Astrocyte of the hippocampus (primary cell): ENCODE measurements around the gene FAM177A1.
"Not testable (repeated sequence)": the region's sequence is repeated elsewhere in the genome, so short reads cannot be mapped to it uniquely, and the experiment has no call there.

Source experiments
- DNase-seq: peaks from one replicate; pipeline ENCODE4 v3.0.0; 2011; ENCODE audit warnings: low read depth, low spot score

FAM177A1 gene, protein sequence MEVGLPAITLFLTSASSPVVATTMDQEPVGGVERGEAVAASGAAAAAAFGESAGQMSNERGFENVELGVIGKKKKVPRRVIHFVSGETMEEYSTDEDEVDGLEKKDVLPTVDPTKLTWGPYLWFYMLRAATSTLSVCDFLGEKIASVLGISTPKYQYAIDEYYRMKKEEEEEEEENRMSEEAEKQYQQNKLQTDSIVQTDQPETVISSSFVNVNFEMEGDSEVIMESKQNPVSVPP

DNA sequence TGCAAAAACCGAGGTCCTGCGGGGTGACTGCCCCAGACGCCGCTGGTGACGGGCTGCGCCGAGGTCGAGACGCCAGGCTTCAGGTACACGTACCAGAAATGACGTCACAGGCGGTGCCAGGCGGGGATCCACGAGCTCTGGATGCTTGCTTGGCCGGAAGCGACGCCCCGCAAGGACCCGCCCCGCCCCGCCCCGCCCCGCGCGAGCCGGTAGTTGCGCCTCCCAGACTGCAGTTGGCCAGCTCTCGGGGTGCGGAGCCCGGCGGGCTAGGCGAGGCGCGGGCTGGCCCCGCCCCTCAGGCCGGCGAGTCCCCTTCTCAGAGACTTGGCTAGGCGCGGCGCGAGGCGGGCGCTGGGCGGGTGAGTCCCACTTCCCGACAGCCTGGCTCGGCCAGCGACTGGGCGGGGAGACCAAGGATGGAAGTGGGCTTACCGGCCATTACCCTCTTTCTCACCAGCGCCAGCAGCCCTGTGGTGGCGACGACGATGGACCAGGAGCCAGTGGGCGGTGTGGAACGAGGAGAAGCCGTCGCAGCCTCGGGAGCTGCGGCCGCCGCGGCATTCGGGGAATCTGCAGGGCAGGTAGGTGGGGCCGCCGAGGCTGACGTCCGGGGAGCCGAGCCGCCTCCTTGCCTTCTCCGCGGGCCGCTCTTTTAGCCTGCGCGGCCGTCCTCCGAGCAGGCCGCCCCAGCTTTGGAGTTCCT is at the start of gene FAM177A1:
FAM177A1 (plus strand) TSS at position 225 of the 703 bp plus-strand sequence; CDS start at position 417, 192 bp downstream.
- peak; percentile 99 for DNase-seq

- DNase-seq, result peak; percentile 17
These were observed 48.3 kb upstream of the FAM177A1 start for GRCh38 chr14:34997762-34998161.

DNA sequence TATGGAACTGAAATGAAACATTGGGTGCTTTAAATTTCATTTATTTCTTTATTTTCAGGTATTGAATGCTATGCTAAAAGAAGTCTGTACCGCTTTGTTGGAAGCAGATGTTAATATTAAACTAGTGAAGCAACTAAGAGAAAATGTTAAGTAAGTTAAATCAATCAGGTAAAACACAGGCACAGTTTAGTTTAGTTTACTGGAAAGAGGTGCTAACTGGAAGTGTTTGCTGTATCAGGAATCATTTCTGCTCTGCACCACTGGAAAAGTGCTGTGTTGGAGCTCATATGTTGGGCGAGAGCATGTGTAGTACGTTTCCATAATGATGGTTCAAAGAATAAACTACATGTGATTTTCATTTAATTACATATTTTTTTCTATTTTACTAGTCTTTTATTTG is 46.6 kb upstream of the FAM177A1 start:
- DNase-seq, result no peak

DNA sequence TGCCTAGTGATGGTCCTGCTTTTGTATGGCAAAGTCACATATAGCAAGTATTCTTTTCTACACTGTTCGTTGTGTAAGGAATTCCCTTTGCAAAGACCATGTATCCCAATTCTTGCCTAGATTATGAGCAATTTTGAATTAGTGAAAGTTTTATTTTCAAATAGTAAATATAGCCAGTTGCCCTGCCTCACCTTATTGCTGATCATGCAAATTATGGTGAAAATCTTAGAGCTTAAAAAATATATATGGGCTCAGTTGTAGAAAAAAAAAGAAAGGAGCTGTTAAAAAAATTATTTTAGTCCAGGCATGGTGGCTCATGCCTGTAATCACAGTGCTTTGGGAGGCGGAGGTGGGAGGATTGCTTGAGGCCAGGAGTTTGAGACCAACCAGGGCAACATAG is 44.5 kb upstream of the FAM177A1 start:
- DNase-seq, result no peak

- no peak for DNase-seq
These were observed 41.2 kb upstream of the FAM177A1 start for GRCh38 chr14:35004839-35005238.

DNA sequence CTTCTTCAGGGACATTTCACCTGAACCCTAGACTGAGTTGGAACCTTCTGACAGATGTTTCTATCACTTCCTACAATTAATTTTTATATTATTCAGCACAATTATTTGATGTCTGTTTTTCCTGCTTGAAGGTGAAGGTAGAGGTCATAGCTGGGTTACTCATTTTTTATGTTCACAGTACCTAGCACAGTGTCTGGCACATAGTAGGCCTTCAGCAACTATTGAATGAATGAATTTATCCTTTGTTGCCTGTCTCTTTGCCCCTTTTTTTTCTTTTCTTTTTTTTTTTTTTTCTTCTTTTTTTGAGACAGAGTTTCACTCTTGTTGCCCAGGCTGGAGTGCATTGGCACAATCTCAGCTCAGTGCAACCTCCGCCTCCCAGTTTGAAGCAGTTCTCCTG is 29.5 kb upstream of the FAM177A1 start:
- no peak for DNase-seq

DNA sequence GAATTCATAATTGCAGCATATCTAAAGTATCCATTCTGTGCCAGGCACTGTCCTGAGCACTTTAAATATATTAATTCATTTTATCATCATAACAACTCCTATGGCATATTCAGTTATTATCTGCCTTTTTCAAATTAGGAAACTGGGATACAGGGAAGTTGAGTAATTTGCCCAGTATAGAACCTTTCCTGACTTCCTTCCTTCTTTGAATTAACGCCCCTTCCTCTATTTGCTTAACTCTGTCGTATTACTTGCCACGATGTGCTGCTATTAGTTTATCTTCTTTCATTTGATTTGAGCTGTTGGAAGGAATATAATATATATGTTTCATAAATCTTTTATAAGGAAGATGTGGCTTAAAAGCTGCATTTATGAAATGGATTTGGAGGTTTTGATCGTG is 25.4 kb upstream of the FAM177A1 start:
- no peak for DNase-seq

DNA sequence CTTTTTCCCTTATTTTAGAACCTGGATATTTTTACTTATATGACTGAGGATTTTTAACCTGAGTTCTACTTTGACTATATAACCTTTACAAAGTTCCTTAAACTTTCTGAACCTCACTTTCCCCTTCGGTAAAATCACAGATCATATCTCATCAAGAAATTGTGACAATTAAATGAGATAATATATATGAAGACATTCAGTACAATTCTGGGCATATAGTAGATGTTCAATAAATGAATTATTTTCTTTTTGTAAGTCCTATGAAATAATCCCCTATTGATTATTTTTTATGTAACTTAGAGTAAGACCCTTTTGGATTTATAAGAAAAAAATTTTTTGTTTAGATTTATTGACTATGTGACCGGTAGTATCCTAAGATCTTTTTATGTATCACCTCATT is 17.6 kb upstream of the FAM177A1 start:
- DNase-seq, result no peak

DNA sequence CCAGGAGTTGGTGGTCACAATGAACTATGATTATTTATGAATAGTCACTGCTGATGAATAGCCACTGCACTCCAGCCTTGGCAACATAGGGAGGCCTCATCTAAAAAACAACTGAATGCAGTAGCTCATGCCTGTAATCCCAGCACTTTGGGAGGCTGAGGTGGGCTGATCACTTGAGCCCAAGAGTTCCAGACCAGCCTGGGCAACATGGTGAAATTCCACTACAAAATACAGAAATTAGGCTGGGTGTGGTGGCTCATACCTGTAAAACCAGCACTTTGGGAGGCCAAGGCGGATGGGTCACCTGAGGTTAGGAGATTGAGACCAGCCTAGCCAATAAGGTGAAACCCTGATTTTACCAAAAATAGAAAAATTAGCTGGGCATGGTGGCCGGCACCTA is 13.5 kb upstream of the FAM177A1 start:
- DNase-seq, result no peak

- no peak for DNase-seq
These were observed 11.6 kb upstream of the FAM177A1 start for GRCh38 chr14:35034440-35034833.

DNA sequence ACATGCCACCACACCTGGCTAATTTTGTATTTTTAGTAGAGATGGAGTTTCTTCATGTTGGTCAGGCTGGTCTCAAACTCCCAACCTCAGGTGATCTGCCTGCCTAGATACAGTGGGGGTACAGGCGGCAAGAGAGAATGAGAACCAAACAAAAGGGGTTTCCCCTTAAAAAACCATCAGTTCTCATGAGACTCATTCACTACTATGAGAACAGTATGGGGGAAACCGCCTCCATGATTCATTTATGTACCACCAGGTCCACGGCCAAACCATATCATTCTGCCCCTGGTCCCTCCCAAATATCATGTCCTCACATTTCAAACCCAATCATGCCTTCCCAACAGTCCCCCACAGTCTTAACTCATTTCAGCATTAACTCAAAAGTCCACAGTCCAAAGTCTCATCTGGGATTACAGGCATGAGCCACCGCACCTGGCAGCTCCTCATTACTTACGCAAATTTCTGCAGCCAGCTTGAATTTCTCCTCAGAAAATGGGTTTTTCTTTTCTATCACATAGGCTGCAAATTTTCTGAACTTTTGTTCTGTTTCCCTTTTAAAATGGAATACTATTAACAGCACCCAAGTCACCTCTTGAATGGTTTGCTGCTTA is 11.0 kb upstream of the FAM177A1 start:
- DNase-seq, result not testable (repeated sequence)

DNA sequence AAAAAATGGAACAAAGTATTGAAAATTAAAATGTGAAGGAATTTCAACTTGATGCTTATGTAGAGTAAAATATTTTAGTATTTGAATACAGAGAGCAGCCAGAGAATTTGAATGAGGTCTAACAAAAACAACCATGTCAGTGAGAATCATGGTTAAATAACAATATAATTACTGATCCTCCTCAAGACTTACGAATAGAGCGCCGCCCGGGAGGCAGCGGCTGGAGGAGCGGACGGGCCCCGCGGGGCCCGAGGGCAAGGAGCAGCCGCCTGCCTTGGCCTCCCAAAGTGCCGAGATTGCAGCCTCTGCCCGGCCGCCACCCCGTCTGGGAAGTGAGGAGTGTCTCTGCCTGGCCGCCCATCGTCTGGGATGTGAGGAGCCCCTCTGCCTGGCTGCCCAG is 7.8 kb upstream of the FAM177A1 start:
- DNase-seq, result not testable (repeated sequence)

GRCh38 chr14:35042632-35043031 is 3.4 kb upstream of the FAM177A1 start:
- no peak for DNase-seq

- no peak for DNase-seq
These were observed 3.0 kb upstream of the FAM177A1 start for GRCh38 chr14:35043046-35043445.

GRCh38 chr14:35044939-35045797 is 904 bp upstream of the FAM177A1 start:
- no peak for DNase-seq

- DNase-seq, result no peak
These were observed 349 bp upstream of the FAM177A1 start for GRCh38 chr14:35045798-35046047.

DNA sequence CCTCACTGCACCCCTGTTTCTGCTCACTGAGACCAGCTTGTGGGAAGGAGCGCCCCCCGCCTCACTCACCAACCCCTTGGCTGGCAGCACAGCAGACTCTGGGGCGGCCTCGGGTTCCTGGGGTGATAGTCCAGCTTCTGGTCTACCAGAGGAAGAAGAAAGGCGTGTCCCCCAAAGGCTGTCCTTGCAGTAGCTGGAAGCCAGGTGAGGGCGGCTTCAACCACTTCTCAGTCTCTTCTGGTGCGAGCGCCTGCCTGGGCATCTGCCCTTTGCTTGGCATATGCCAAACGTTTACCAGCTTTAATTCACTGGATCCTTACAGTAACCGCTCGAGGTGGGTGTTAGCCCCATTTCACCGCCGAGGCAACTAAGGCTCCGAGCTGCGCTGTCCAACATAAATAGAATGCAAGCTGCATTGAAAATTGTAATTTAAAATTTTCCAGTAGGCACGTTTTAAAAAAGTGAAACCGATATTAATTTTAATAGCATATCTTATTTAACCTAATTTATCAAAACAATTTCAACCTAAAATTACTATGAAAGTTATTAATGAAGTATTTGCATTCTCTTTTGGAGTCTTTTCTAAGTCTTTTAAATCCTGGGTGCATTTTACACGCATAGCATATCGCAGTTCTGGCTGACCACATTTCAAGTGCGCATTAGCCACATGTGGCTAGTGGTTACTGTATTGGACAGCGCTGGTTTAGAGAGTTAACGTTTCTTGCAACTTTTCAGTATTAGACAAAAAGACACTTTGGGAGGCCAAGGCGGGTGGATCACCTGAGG is 872 bp downstream of the FAM177A1 start:
- peak; percentile 16 for DNase-seq

GRCh38 chr14:35047976-35048513 is 2.0 kb downstream of the FAM177A1 start:
- DNase-seq, result no peak

- DNase-seq, result peak; percentile 38
These were observed 4.6 kb downstream of the FAM177A1 start for GRCh38 chr14:35050652-35051051.

GRCh38 chr14:35051796-35052195 is 5.7 kb downstream of the FAM177A1 start:
- peak; percentile 69 for DNase-seq

DNA sequence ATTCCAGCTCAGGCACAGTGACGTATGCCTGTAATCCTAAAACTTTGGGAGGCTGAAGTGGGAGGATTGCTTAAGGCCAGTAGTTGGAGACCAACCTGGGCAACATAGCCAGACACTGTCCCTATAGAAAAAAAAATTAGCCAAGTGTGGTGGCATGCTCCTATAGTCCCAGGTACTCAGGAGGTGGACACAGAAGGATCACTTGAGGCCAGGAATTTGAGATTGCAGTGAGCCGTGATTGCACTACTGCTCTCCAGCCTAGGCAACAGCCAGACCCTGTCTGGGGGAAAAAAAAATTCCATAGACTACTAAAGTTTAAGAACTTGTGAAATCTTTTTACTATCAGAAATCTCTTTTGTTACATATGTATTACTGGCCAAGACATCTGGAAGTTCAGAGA is 6.6 kb downstream of the FAM177A1 start:
- no peak for DNase-seq
